Activated CD4-positive, CD25-positive, alpha-beta regulatory T cell (primary cell): ENCODE measurements around the gene EHD3.

Experiments used
- DNase-seq, 4 experiments: peaks; one replicate each; lab custom pipeline; 2025; lab: John Stamatoyannopoulos, UW

EHD3 gene

GRCh38 chr2:31236433-31237205 is 2.7 kb downstream of the EHD3 start:
- DNase-seq = no peak

- DNase-seq = no peak
Observed at GRCh38 chr2:31237348-31238017, 3.5 kb downstream of the EHD3 start.

GRCh38 chr2:31238126-31238905 is 4.4 kb downstream of the EHD3 start:
- DNase-seq = no peak

- DNase-seq = no peak
Observed at GRCh38 chr2:31238906-31239592, 5.1 kb downstream of the EHD3 start.

GRCh38 chr2:31239593-31240177 is 5.7 kb downstream of the EHD3 start:
- DNase-seq = no peak

GRCh38 chr2:31240381-31241365 is 6.7 kb downstream of the EHD3 start:
- DNase-seq = no peak

- no peak for DNase-seq
Observed at GRCh38 chr2:31241625-31242270, 7.8 kb downstream of the EHD3 start.

- no peak for DNase-seq
Observed at GRCh38 chr2:31243053-31243452, 9.1 kb downstream of the EHD3 start.

GRCh38 chr2:31244101-31244500 is 10.1 kb downstream of the EHD3 start:
- no peak for DNase-seq

- no peak for DNase-seq
Observed at GRCh38 chr2:31246184-31246852, 12.4 kb downstream of the EHD3 start.

GRCh38 chr2:31247711-31248110 is 13.8 kb downstream of the EHD3 start:
- DNase-seq = no peak

- DNase-seq = no peak
Observed at GRCh38 chr2:31248139-31248538, 14.2 kb downstream of the EHD3 start.

- no peak for DNase-seq
Observed at GRCh38 chr2:31249009-31249690, 15.2 kb downstream of the EHD3 start.

- DNase-seq = no peak
Observed at GRCh38 chr2:31251018-31251417, 17.1 kb downstream of the EHD3 start.

GRCh38 chr2:31251851-31252250 is 17.9 kb downstream of the EHD3 start:
- DNase-seq = no peak

GRCh38 chr2:31253356-31254131 is 19.6 kb downstream of the EHD3 start:
- DNase-seq = no peak

GRCh38 chr2:31254237-31255203 is 20.6 kb downstream of the EHD3 start:
- no peak for DNase-seq
